Measurements from ENCODE around the gene ABCC2.

ABCC2 gene

DNA sequence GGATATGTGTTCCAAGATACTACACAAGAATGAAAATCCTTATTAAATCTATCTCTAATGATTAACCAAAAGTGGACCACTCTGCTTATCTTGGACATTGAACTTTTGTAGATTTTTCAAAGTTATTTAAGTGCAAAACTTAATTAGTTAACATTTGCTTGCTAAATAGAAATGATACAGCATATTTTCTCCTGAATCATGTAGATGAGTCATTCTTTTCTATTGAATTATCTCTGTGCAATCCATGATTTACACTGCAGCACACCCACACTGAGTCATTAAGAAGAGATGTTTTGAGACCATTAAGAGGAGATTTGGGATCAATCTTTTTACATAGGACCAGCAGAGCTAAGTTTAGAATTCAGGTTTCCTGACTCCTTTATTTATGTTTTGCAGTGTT is 6.6 kb upstream of the ABCC2 start:
- DNase-seq (ENCODE audit: low spot score): peak; percentile 59

DNA sequence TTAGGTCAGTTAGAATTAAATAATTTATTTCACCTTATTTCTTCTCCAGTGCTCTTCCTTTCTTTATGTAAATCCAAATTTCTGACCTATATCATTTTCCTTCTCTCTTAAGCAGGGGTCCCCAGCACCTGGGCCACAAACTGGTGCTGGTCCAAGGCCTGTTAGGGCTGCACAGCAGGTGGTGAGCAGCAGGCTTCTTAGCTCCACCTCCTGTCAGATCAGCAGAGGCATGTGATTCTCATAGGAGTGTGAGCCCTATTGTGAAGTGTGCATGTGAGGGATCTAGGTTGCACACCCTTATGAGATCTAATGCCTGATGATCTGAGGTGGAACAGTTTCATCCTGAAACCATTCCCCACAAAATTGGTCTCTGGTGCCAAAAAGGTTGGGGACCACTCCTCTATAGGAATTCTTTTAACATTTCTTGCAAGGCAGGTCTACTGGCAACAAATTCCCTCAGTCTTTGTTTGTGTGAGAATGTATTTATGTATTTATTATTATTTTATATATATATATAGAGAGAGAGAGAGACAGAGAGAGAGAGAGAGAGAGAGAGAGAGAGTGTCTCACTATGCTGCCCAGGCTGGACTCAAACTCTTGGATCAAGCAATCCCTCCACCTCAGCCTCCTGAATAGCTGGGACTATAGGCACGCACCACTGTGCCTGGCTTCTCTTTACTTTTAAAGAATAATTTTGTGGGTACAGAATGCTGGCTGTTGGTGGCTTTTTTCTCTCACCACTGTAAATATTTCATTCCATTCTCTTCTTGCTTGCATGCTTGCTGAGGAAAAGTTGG is 4.3 kb upstream of the ABCC2 start:
- no peak for DNase-seq (ENCODE audit: low spot score)

DNA sequence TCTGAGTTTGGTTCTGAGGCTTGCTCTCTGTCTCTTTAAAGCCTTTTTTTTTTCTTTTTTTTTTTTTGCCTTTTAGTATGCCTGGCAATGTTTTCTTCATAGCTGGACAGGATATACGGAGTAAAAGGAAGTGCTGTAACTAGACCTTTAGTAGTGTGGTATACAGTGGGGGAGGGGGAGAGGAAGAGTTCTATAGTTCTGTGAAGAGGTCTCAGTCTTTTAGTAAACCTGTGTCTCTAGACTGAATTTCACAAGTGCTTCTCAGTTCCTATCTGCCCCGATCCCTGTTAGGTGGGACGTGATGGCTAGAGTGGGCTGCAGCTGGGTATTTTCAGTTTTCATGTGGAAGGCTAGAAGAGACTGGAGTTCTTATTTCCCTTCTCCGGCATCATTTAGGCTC is 3.1 kb upstream of the ABCC2 start:
- no peak for DNase-seq (ENCODE audit: low spot score)

DNA sequence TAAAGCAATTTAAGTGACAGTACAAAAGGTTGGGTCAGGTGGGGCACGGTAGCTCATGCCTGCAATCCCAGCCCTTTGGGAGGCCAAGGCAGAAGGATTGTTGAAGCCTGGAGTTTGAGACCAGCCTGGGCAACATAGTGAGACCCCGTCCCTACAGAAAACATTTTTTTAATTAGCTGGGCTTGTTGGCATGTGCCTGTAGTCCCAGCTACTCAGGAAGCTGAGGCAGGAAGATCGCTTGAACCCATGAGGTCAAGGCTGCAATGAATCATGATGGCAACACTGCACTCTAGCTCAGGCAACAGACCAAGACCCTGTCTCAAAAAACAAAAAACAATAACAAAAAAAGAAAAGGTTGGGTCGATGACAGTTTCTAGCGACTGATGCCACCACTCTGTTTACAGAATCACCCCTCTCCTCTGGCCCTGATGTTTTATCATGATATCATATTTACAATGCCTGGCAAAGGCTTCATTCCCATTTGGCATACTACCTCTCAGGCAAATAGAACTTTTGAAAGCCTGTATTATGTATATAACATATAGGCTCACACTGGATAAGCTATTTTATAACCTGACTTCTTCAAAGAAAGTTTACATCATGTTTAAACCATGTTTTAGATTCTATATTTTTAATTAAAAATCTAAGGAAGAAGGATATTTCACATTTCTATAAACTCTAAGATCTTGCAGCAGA is 558 bp upstream of the ABCC2 start:
- no peak for DNase-seq (ENCODE audit: low spot score)

- DNase-seq (ENCODE audit: low spot score): no peak
These were observed 1.7 kb downstream of the ABCC2 start for GRCh38 chr10:99784016-99784726.

- DNase-seq (ENCODE audit: low spot score): no peak
These were observed 2.4 kb downstream of the ABCC2 start for GRCh38 chr10:99784727-99785441.

GRCh38 chr10:99785646-99786045 is 3.2 kb downstream of the ABCC2 start:
- peak; percentile 8 for DNase-seq (ENCODE audit: low spot score)

- DNase-seq (ENCODE audit: low spot score): no peak
These were observed 4.9 kb downstream of the ABCC2 start for GRCh38 chr10:99787311-99787710.

- no peak for DNase-seq (ENCODE audit: low spot score)
These were observed 5.5 kb downstream of the ABCC2 start for GRCh38 chr10:99787782-99788445.

- DNase-seq (ENCODE audit: low spot score): no peak
These were observed 6.3 kb downstream of the ABCC2 start for GRCh38 chr10:99788598-99789256.

- no peak for DNase-seq (ENCODE audit: low spot score)
These were observed 9.4 kb downstream of the ABCC2 start for GRCh38 chr10:99791831-99792230.

DNA sequence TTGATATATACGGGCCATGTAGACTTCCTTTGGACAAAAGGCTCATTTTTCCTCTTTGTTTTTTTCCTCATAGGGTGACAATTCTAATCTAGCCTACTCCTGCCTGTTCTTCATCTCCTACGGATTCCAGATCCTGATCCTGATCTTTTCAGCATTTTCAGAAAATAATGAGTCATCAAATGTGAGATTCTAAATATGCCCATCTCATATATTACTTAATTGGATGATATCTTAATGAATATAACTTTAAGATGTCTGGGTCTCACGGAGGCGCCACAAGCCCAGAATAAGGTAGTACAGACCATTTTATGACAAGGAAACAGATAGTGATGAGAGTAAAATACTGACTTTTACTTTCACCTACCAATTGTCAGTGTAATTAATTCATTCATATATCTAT is 11.4 kb downstream of the ABCC2 start:
- DNase-seq (ENCODE audit: low spot score): no peak

GRCh38 chr10:99796928-99797327 is 14.5 kb downstream of the ABCC2 start:
- DNase-seq (ENCODE audit: low spot score): no peak

GRCh38 chr10:99798031-99798430 is 15.6 kb downstream of the ABCC2 start:
- DNase-seq (ENCODE audit: low spot score): no peak

GRCh38 chr10:99798920-99799319 is 16.5 kb downstream of the ABCC2 start:
- no peak for DNase-seq (ENCODE audit: low spot score)

- no peak for DNase-seq (ENCODE audit: low spot score)
These were observed 17.2 kb downstream of the ABCC2 start for GRCh38 chr10:99799613-99800012.

DNA sequence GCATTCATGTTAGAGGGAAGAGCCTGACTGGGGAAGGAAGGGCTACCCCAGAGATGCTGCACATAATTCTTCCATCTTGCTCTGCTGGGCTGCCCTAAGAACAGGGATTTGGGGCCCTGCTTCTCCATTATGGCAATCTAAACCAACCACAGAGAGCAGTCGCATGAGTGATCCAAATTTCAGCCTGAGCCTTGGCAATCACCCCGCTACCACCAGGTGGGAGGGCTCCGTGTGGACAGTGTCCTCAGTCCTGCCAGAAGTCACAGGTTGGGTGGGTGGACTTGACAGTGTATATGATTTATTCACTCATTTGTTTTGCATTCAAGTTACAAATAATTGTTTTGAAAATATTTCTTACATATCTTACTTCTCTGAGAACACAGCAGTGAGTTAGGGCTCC is 22.0 kb downstream of the ABCC2 start:
- no peak for DNase-seq (ENCODE audit: low spot score)

- no peak for DNase-seq (ENCODE audit: low spot score)
These were observed 22.8 kb downstream of the ABCC2 start for GRCh38 chr10:99805190-99805589.

- no peak for DNase-seq (ENCODE audit: low spot score)
These were observed 23.7 kb downstream of the ABCC2 start for GRCh38 chr10:99806091-99806490.

DNA sequence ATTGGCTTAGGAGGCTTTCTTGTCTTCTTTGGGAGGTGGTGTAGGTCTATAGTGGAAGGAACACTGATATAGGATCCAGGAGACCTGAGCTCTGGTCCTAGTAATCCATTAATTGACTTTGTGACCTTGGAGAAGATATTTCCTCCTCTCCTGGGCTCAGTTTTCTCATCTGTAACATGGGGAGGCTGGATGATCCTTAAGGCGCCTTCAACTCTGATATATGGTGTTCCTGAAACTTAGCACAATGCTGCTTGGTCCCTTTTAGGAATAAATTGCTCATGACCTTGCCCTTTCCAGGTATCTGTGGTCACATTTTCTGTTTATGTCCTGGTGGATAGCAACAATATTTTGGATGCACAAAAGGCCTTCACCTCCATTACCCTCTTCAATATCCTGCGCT is 25.3 kb downstream of the ABCC2 start:
- DNase-seq (ENCODE audit: low spot score): no peak

- no peak for DNase-seq (ENCODE audit: low spot score)
These were observed 25.8 kb downstream of the ABCC2 start for GRCh38 chr10:99808270-99808669.

Measured in SW480 (cell line).